Measurements from ENCODE around the gene ANKRD36C. TPM values are rescaled to one million over a fixed set of nuclear protein-coding genes. Genes with fewer than 3 reads are reported as not detected.

ANKRD36C gene
- total and polyA plus RNA-seq, 8 donors: 1.5 to 582 (median 100) TPM

Small RNA genes within 50 kb of the gene (small RNA-seq; reads per million reads assigned to genes)
- gene RN7SL210P: 0 reads per million in 4 donors

Other genes with a start within 250 kb of the ANKRD36C start
- 10 to 100 TPM in 1 of 5 donors, 1 to 10 TPM in 4; 2.6 to 13.6 (median 5.0) TPM for gene GPAT2, start 43.1 kb upstream of the ANKRD36C start, total RNA-seq
- 1 to 10 TPM in 2 of 3 donors, under 1 TPM in 1; 0.37 to 3.8 (median 3.7) TPM for gene GPAT2, start 43.1 kb upstream of the ANKRD36C start, polyA plus RNA-seq
- 1 to 10 TPM in 2 of 5 donors, under 1 TPM in 1, not detected in 2; 0.43 to 2.9 (median 2.0) TPM for gene ADRA2B, start 124.7 kb upstream of the ANKRD36C start, total RNA-seq
- under 1 TPM; 0.15 to 0.45 (median 0.19) TPM for gene ADRA2B, start 124.7 kb upstream of the ANKRD36C start, polyA plus RNA-seq
- not detected for gene ASTL, start 146.7 kb upstream of the ANKRD36C start, total RNA-seq
- gene ASTL, start 146.7 kb upstream of the ANKRD36C start, polyA plus RNA-seq: under 1 TPM in 1 of 3 donors, not detected in 2; 0.08 TPM
- 1 to 10 TPM; 4.0 to 9.4 (median 8.1) TPM for gene DUSP2, start 153.6 kb upstream of the ANKRD36C start, total RNA-seq
- 1 to 10 TPM; 3.6 to 6.1 (median 4.7) TPM for gene DUSP2, start 153.6 kb upstream of the ANKRD36C start, polyA plus RNA-seq
- gene STARD7, start 217.0 kb upstream of the ANKRD36C start, total RNA-seq: 100 to 1,000 TPM in 2 of 5 donors, 10 to 100 TPM in 3; 30.3 to 165 (median 87.5) TPM
- 10 to 100 TPM; 34.6 to 46.4 (median 43.1) TPM for gene STARD7, start 217.0 kb upstream of the ANKRD36C start, polyA plus RNA-seq